Measurements from ENCODE around the gene ACTR1B.

Gene ACTR1B

DNA sequence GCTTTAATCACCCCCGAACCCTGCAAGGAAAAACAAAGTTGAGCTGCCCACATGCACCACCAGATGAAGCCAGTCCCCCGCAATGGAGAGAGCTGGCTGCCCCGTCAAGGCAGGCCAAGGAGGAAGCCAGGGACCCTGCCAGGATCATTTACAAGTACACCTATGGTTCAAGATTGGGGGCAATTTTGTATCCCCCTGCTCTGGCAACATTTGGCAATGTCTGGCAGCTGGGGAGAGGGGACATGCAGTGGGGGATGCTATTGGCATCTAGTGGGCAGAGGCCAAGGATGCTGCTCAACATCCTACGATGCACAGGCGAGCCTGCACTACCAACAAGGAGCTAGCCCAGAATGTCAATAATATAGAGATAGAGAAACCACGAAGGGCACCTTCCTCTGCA lies 1.9 kb downstream of the ACTR1B start:
- peak overlapping the region; percentile 95 for H3K27ac ChIP-seq
- TF ChIP-seq, protein P1, sequence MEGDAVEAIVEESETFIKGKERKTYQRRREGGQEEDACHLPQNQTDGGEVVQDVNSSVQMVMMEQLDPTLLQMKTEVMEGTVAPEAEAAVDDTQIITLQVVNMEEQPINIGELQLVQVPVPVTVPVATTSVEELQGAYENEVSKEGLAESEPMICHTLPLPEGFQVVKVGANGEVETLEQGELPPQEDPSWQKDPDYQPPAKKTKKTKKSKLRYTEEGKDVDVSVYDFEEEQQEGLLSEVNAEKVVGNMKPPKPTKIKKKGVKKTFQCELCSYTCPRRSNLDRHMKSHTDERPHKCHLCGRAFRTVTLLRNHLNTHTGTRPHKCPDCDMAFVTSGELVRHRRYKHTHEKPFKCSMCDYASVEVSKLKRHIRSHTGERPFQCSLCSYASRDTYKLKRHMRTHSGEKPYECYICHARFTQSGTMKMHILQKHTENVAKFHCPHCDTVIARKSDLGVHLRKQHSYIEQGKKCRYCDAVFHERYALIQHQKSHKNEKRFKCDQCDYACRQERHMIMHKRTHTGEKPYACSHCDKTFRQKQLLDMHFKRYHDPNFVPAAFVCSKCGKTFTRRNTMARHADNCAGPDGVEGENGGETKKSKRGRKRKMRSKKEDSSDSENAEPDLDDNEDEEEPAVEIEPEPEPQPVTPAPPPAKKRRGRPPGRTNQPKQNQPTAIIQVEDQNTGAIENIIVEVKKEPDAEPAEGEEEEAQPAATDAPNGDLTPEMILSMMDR (conservative IDR thresholded peaks at IDR 0.05; ENCODE audit: low read depth), result no peak
- CTCF ChIA-PET, result no interaction called here
- POLR2A ChIA-PET (ENCODE audit: low non-redundant PET), result interaction anchor here (1.8 kb wide), 1 partner anchor 16 kb away, joined by 8 read pairs; the partner anchor contains the start of gene COX5B
- DNase-seq (ENCODE audit: low spot score), result no peak

DNA sequence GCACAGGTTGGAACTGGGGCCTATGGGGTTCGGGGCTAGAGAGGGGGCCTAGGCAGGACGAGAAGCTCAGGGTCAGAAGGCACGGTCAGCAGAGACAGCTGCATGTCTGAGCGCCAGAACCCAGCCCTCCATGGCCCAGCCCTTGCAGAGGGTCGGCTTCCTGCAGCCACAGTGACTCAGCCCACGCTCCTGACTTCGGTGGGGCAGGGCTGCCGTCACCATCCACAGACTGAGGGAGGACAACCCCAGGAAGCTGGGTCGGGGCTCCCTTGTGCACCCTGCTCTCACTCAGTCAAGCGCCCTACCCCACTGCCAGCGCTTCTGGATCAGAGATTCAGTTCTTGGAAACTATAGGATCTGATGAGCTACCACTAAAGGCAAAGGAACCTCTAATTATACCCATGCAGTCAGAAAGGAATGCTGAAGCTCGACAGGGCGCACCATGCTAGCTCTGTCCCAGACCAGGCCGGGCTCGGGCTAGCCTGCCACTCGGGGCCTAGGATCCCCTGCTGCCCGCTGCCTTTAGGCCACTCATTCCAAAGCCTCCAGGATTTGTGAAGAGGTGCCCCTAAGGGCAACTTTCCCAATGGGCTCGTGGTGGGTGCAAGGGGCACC lies 3.0 kb downstream of the ACTR1B start:
- H3K27ac ChIP-seq, result peak overlapping the region; percentile 33
- ChIA-PET POLR2A (ENCODE audit: low non-redundant PET) (no interaction called here), CTCF (interaction anchor here (1.3 kb wide), 1 partner anchor 70 kb away, joined by 3 read pairs; no protein-coding TSS in a partner anchor)
- DNase-seq (ENCODE audit: low spot score), result no peak
- TF ChIP-seq, protein P1 (conservative IDR thresholded peaks at IDR 0.05; ENCODE audit: low read depth), result no peak

DNA sequence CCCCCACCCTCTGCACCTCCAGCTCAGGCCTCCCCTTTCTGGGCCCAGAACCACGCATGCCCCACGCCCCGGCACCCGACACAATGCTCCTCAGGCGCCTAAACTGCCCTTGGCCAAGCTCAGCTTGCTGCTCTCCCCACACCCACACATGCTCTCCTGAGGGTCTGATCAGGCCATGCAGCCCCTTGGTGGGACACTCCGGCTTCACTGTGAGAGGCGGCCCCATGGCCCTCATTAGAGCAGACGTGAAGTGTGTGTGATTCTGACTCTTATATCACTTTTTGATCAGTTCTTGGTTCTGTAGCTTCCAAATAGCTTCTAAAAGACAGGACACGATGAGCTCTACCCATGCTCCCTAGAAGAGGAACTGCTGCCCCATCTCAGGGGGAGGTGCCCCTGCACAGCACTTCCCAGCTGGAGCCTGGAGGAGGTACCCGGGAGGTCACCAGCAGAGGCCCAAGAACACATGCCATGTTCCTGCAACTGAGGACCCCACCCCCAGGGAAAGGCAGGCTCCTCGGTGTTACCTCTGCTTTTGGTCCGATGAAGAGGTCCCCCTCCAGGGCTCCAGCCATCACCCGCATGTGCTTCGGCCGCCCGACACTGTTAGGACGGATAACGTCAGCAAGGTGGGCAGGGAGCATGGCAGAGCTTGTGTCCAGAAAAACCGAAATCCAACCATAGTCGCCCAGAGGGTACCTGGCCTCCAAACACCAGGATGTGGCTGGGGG lies 3.6 kb downstream of the ACTR1B start:
- peak overlapping the region; percentile 33; the same call in 1 of the 2 replicates for H3K27ac ChIP-seq
- ChIA-PET POLR2A (ENCODE audit: low non-redundant PET) (no interaction called here), CTCF (interaction anchor here (1.3 kb wide), 1 partner anchor 69 kb away, joined by 3 read pairs; no protein-coding TSS in a partner anchor)
- DNase-seq (ENCODE audit: low spot score), result no peak
- TF ChIP-seq, protein P1 (conservative IDR thresholded peaks at IDR 0.05; ENCODE audit: low read depth), result no peak

DNA sequence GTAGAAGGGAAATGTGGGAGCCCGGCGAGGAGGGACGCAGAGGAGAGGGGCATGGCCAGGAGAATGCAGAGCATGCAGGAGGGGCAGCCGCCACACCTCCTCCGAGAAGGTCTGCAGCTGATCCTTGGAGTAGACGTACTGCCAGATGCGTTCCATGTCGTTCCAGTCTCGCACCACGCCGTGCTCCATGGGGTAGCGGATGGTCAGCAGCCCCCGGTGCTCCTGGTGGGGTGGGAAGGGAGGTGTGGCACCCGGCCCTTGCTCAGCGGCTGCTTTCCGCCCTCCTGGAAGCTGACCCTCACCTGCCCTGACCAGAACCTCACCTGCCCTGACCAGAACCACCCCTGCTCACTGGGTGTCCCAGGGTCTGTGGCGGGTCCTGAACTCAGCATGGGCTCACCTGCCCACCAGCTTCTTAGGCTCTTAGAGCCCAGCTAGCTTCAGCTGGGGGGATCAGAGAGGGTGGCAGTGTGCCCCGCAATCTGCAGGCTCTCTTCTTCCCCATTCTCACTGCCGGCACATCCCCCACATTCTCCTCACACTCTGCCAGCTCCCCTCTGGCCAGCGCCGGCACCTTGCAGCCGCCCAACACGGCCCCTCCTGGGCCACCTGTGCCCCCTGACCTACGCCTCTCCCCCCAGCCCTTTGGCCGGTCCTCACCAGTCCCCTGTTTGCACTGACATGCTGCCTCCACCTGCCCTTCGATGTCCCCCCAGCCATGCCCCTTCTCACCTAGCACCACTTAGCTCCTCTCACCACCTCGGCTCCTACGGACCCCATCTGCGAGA lies 4.4 kb downstream of the ACTR1B start:
- TF ChIP-seq, protein P1 (conservative IDR thresholded peaks at IDR 0.05; ENCODE audit: low read depth), result no peak
- H3K27ac ChIP-seq, result no peak overlapping the region
- POLR2A ChIA-PET (ENCODE audit: low non-redundant PET), result no interaction called here
- CTCF ChIA-PET, result interaction anchor here (1.3 kb wide), 1 partner anchor 68 kb away, joined by 3 read pairs; no protein-coding TSS in a partner anchor
- DNase-seq (ENCODE audit: low spot score), result no peak

DNA sequence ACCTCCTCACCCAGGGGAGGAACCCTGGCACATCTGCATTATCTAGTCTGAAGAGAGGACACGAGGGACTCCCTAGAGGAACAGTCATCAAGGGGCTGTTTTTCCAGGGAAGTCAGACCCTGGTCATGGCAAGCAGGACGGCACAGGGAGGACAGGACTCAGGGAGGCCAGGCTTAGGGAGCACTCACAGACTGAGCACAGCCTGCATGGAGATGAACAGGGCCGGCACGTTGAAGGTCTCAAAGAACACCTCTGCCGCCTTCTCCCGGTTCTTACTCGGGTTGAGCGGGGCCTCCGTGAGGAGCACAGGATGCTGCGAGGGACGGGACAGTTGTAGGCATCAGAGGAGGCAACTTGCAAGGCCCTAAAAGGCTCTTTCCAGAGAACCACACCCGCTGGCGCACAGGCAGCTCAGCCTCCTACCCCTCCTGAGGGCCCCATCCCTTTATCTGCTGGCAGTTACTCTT lies 5.1 kb downstream of the ACTR1B start:
- TF ChIP-seq, protein P1 (conservative IDR thresholded peaks at IDR 0.05; ENCODE audit: low read depth), result no peak
- ChIA-PET POLR2A (ENCODE audit: low non-redundant PET) (no interaction called here), CTCF (no interaction called here)
- no peak overlapping the region for H3K27ac ChIP-seq
- no peak for DNase-seq (ENCODE audit: low spot score)

DNA sequence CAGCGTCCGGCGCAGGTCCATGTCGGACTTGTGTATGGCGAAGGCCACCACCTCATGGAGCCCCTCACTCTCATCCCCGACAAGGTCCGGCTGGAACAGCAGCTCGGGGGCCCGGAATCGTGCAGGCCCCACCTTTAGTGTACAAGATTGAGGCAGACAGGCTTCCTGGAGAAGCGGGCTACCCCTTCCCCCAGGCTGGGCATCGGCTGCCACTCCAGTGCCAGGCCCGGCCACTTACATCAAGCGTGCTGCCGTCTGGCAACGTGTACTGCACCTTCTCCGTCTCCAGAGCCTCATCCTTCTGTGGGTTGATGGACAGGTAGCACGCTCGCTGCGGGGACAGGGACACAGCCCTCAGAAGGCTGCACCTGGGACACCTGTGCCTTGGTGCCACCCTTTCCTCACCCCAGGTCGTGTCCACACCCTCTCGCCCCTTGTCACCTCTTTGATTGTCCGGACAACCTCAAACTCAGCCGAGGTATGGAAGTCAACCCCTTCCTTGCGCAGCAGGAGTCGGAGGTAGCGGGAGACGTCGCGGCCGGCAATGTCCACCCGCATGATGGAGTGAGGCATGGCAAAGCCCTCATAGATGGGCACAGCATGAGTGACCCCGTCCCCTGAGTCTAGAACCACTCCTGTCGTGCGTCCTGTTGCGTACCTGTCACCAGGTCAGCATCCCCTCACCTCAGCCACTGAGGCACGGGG lies 5.7 kb downstream of the ACTR1B start:
- ChIA-PET POLR2A (ENCODE audit: low non-redundant PET) (no interaction called here), CTCF (no interaction called here)
- DNase-seq (ENCODE audit: low spot score), result no peak
- TF ChIP-seq, protein P1 (conservative IDR thresholded peaks at IDR 0.05; ENCODE audit: low read depth), result no peak
- H3K27ac ChIP-seq, result no peak overlapping the region
